Caco-2 (cell line): ENCODE results near the gene SORBS2. TPM values are rescaled to one million over a fixed set of nuclear protein-coding genes. Genes with fewer than 3 reads are reported as not detected.
A peak's percentile ranks its signal among the peaks of the same experiment; 100 is the strongest.

Experiments
- BruUV-seq: library from RNA; stranded (reverse); fragments of 400-500 nt; replicated peaks from 2 replicates; lab custom pipeline; 2021; lab: Mats Ljungman, UMichigan
- CTCF ChIA-PET: fragments of 300-600 bp; sonication (Branson Sonifier 250); formaldehyde crosslinking; loops from one replicate; lab custom pipeline; 2022; ENCODE audit warnings: antibody characterized with exemption; lab: Charles Lee
- POLR2A ChIA-PET: fragments of 300-600 bp; sonication (Branson Sonifier 250); formaldehyde crosslinking; loops from one replicate; lab custom pipeline; 2022; ENCODE audit warnings: antibody characterized with exemption; lab: Charles Lee
- DNase-seq, 2 experiments: peaks; one replicate each; pipeline versions ENCODE4 v3.0.0 to v3.0.0-alpha.2; 2020 to 2022
- H3K27me3 ChIP-seq: replicated peaks from 2 replicates; pipeline ENCODE4 v1.6.0; 2011; ENCODE audit warnings: low read length; ENCODE audit not compliant: control insufficient read depth, insufficient read depth
- H3K36me3 ChIP-seq: 2 replicates; pipeline ENCODE4 v1.5.1; 2011; ENCODE audit warnings: low read length; ENCODE audit not compliant: control insufficient read depth, insufficient read depth
- H3K4me1 ChIP-seq: fragments of 250-450 bp; sonication (Bioruptor Pico); 2 replicates; pipeline ENCODE4 v1.5.1; 2020; ENCODE audit warnings: mild to moderate bottlenecking
- H3K4me3 ChIP-seq: 2 replicates; pipeline ENCODE4 v1.5.1; 2011; ENCODE audit warnings: low read depth, mild to moderate bottlenecking, control low read depth, low read length
- H3K9me3 ChIP-seq: fragments of 250-450 bp; sonication (Bioruptor Pico); 2 replicates; pipeline ENCODE4 v1.5.1; 2020; ENCODE audit warnings: mild to moderate bottlenecking, moderate library complexity
- H3K27ac Mint-ChIP-seq: one replicate; pipeline ENCODE4 v1.8.0; 2022; ENCODE audit warnings: mixed read lengths; ENCODE audit not compliant: unreplicated experiment
- H3K27me3 Mint-ChIP-seq: one replicate; pipeline ENCODE4 v1.8.0; 2022; ENCODE audit warnings: mixed read lengths; ENCODE audit not compliant: insufficient read depth, unreplicated experiment
- H3K36me3 Mint-ChIP-seq: one replicate; pipeline ENCODE4 v1.8.0; 2022; ENCODE audit warnings: mild to moderate bottlenecking, mixed read lengths; ENCODE audit not compliant: insufficient read depth, unreplicated experiment
- H3K4me1 Mint-ChIP-seq: one replicate; pipeline ENCODE4 v1.8.0; 2022; ENCODE audit warnings: low read depth, mixed read lengths; ENCODE audit not compliant: unreplicated experiment
- H3K4me3 Mint-ChIP-seq: one replicate; pipeline ENCODE4 v1.8.0; 2022; ENCODE audit warnings: mild to moderate bottlenecking, moderate library complexity, mixed read lengths; ENCODE audit not compliant: unreplicated experiment
- H3K9me3 Mint-ChIP-seq: one replicate; pipeline ENCODE4 v1.8.0; 2022; ENCODE audit warnings: mixed read lengths; ENCODE audit not compliant: unreplicated experiment
- CTCF ChIP-seq, 2 experiments: fragments of 200-600 bp in 1 of 2; IDR thresholded peaks; 1 replicate in 1 of 2; 2 replicates in 1 of 2; pipeline versions ENCODE4 v1.5.1 to v1.8.0; 2011 to 2022; ENCODE audit warnings: antibody characterized with exemption in 1 of 2, control low read depth in 1 of 2, inconsistent platforms in 1 of 2, low read depth in 1 of 2, low read length in 1 of 2, mild to moderate bottlenecking in 1 of 2, moderate library complexity in 1 of 2; ENCODE audit not compliant: insufficient read depth in 1 of 2, severe bottlenecking in 1 of 2, unreplicated experiment in 1 of 2
- intact Hi-C: fragments of 100-400 bp; cut with micrococcal nuclease; formaldehyde crosslinking; loops from one replicate; pipeline ENCODE4 v1.10.0; 2022; ENCODE audit not compliant: unreplicated experiment
- total RNA-seq: library from RNA; stranded (reverse); gene quantifications from 2 replicates; pipeline ENCODE4 v1.2.3, GENCODE V29; 2022

The SORBS2 gene
- total RNA-seq, 1 experiment from 2014 or later = 47.7 TPM

DNA sequence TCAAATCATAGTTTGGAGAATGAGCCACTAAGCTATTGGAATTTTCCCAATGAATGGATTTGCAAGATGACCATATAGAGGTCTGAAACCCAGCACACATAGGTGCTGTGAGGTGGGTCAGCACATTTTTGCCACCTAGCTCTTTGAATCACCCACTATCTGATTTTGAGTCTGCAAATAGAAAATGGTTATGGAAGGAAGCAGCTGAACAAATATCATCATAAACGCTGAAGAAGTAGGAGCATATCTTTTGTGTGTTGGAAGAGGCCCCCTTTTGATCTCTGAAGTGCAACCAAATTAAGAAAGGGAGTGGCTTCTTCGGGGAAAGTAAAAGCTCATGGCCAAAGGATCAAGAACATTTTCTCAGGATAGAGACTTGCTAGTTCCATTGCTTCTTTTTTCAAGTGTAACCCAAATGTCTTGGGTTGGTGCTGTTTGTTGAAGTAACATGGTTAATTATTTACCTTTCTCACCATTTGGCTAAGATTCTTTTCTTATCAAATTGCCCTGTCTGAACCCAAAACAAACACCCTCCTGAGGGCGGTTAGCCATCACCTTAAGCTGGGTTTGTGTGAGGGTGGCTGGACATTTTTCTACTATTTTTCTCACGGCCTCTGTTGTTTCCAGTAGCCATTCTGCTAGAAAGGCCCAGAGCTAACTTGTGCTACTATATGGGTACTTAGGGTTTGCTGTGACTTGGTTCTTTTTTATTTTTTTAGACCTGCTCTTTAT, 18.4 kb upstream of the SORBS2 start:
- Histone ChIP-seq H3K36me3 (no peaks in the 10 kb centered on the region), H3K4me3 (no peak overlapping the region), H3K9me3 (peaks cover 12% of the 10 kb centered on the region; the same call in 1 of the 2 replicates), H3K27me3 (no peaks in the 10 kb centered on the region), H3K4me1 (peaks cover 53% of the 10 kb centered on the region)
- peak; percentile 65 to 71 for DNase-seq
- ChIA-PET CTCF (interaction anchor here (1.2 to 1.3 kb wide), 2 partner anchors 18 to 191 kb away, joined by 5 to 6 read pairs; partner anchors contain the start of gene SORBS2), POLR2A (interaction anchor here (0.6 to 2.1 kb wide), 2 partner anchors 18 to 80 kb away, joined by 3 to 13 read pairs; partner anchors contain the start of gene SORBS2)
- Mint-ChIP-seq H3K36me3 (peaks cover 6% of the 10 kb centered on the region), H3K4me1 (peaks cover 32% of the 10 kb centered on the region), H3K27me3 (no peaks in the 10 kb centered on the region), H3K4me3 (peak overlapping the region; percentile 36), H3K9me3 (peaks cover 9% of the 10 kb centered on the region), H3K27ac (peak overlapping the region; percentile 65)
- BruUV-seq = no TSS peak
- no peak for TF ChIP-seq CTCF (IDR thresholded peaks at IDR 0.05; ENCODE audit: insufficient read depth in 1 of 2, low read depth in 1 of 2, low read length in 1 of 2, severe bottlenecking in 1 of 2, unreplicated experiment in 1 of 2)
- intact Hi-C loops = loop anchor here (1.0 kb wide), 3 partner anchors 19 to 179 kb away; no protein-coding TSS in a partner anchor

- Mint-ChIP-seq H3K27ac (no peak overlapping the region), H3K36me3 (no peaks in the 10 kb centered on the region), H3K27me3 (no peaks in the 10 kb centered on the region), H3K4me3 (no peak overlapping the region), H3K9me3 (no peaks in the 10 kb centered on the region), H3K4me1 (peaks cover 25% of the 10 kb centered on the region)
- H3K36me3 ChIP-seq = no peaks in the 10 kb centered on the region
- no peak for TF ChIP-seq CTCF (IDR thresholded peaks at IDR 0.05; ENCODE audit: insufficient read depth in 1 of 2, low read depth in 1 of 2, low read length in 1 of 2, severe bottlenecking in 1 of 2, unreplicated experiment in 1 of 2)
- POLR2A ChIA-PET = no interaction called here
- no peak for DNase-seq
- no peak overlapping the region for H3K4me3 ChIP-seq
- H3K27me3 ChIP-seq = no peaks in the 10 kb centered on the region
- CTCF ChIA-PET = no interaction called here
- intact Hi-C loops = no loop called here
- H3K4me1 ChIP-seq = peaks cover 24% of the 10 kb centered on the region
- no peaks in the 10 kb centered on the region for H3K9me3 ChIP-seq
- no TSS peak for BruUV-seq
Observed at GRCh38 chr4:185826381-185826780, 14.4 kb upstream of the SORBS2 start.

GRCh38 chr4:185825737-185826136, 13.7 kb upstream of the SORBS2 start:
- H3K36me3 Mint-ChIP-seq = no peaks in the 10 kb centered on the region
- peaks cover 19% of the 10 kb centered on the region for H3K4me1 Mint-ChIP-seq
- Histone ChIP-seq H3K4me3 (no peak overlapping the region), H3K4me1 (peaks cover 18% of the 10 kb centered on the region), H3K36me3 (no peaks in the 10 kb centered on the region), H3K27me3 (no peaks in the 10 kb centered on the region), H3K9me3 (no peaks in the 10 kb centered on the region)
- CTCF ChIA-PET = no interaction called here
- POLR2A ChIA-PET = no interaction called here
- DNase-seq = no peak
- no peaks in the 10 kb centered on the region for H3K9me3 Mint-ChIP-seq
- no peaks in the 10 kb centered on the region for H3K27me3 Mint-ChIP-seq
- no TSS peak for BruUV-seq
- TF ChIP-seq CTCF (IDR thresholded peaks at IDR 0.05; ENCODE audit: insufficient read depth in 1 of 2, low read depth in 1 of 2, low read length in 1 of 2, severe bottlenecking in 1 of 2, unreplicated experiment in 1 of 2) = no peak
- intact Hi-C loops = no loop called here
- H3K4me3 Mint-ChIP-seq = no peak overlapping the region
- H3K27ac Mint-ChIP-seq = no peak overlapping the region
